Measurements from ENCODE around the gene MAP1B. TPM values are rescaled to one million over a fixed set of nuclear protein-coding genes. Genes with fewer than 3 reads are reported as not detected.

The MAP1B gene
- total RNA-seq, 2 donors from 2014 or later: 6.1 to 16.2 TPM

DNA sequence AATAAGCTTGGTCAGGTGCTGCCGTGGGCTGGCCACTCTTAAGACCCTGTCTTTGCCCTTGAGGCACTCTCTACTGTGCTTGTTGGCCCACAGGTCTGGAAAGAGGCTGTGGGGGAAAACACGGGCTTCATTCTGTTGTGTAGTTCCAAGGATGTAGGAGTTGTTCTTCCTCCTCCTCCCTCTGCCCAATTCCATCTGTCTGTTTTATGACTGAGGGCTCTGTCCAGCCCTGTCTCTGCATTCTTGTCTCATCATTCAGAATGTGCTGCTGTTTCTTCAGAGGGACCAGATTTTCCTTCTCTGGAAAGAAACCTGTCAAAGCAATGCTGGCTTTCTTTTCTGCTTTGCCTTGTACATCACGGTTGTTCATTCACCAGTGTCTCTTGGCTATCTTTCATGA, 84.1 kb downstream of the MAP1B start:
- H3K9me3 ChIP-seq: no peaks in the 10 kb centered on the region
- TF ChIP-seq, protein P1, sequence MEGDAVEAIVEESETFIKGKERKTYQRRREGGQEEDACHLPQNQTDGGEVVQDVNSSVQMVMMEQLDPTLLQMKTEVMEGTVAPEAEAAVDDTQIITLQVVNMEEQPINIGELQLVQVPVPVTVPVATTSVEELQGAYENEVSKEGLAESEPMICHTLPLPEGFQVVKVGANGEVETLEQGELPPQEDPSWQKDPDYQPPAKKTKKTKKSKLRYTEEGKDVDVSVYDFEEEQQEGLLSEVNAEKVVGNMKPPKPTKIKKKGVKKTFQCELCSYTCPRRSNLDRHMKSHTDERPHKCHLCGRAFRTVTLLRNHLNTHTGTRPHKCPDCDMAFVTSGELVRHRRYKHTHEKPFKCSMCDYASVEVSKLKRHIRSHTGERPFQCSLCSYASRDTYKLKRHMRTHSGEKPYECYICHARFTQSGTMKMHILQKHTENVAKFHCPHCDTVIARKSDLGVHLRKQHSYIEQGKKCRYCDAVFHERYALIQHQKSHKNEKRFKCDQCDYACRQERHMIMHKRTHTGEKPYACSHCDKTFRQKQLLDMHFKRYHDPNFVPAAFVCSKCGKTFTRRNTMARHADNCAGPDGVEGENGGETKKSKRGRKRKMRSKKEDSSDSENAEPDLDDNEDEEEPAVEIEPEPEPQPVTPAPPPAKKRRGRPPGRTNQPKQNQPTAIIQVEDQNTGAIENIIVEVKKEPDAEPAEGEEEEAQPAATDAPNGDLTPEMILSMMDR (IDR thresholded peaks at IDR 0.05): no peak
- H3K9ac ChIP-seq (ENCODE audit: low read depth in 2 of 2, low read length in 2 of 2): no peak overlapping the region
- no peak overlapping the region for H3K27ac ChIP-seq
- H3K36me3 ChIP-seq: no peaks in the 10 kb centered on the region
- H3K4me3 ChIP-seq: no peak overlapping the region
- intact Hi-C loops (cut with DNase I): no loop called here
- DNase-seq: no peak
- H3K27me3 ChIP-seq: no peaks in the 10 kb centered on the region
- no peaks in the 10 kb centered on the region for H3K4me1 ChIP-seq

GRCh38 chr5:72194846-72195245, 87.6 kb downstream of the MAP1B start:
- TF ChIP-seq, protein P1 (IDR thresholded peaks at IDR 0.05): no peak
- H3K27ac ChIP-seq: no peak overlapping the region
- no peak overlapping the region for H3K4me3 ChIP-seq
- H3K36me3 ChIP-seq: no peaks in the 10 kb centered on the region
- no peak for DNase-seq
- H3K9me3 ChIP-seq: no peaks in the 10 kb centered on the region
- H3K9ac ChIP-seq (ENCODE audit: low read depth in 2 of 2, low read length in 2 of 2): no peak overlapping the region
- no peaks in the 10 kb centered on the region for H3K27me3 ChIP-seq
- intact Hi-C loops (cut with DNase I): no loop called here
- no peaks in the 10 kb centered on the region for H3K4me1 ChIP-seq

DNA sequence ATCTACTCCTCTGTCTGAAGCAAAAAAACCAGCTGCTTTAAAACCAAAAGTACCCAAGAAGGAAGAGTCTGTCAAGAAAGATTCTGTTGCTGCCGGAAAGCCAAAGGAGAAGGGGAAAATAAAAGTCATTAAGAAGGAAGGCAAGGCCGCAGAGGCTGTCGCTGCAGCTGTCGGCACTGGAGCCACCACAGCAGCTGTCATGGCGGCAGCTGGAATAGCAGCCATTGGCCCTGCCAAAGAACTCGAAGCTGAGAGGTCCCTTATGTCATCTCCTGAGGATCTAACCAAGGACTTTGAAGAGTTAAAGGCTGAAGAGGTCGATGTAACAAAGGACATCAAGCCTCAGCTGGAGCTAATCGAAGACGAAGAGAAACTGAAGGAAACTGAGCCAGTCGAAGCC, 88.3 kb downstream of the MAP1B start:
- TF ChIP-seq, protein P1 (IDR thresholded peaks at IDR 0.05): no peak
- no peaks in the 10 kb centered on the region for H3K36me3 ChIP-seq
- no peak overlapping the region for H3K9ac ChIP-seq (ENCODE audit: low read depth in 2 of 2, low read length in 2 of 2)
- no peak for DNase-seq
- no peaks in the 10 kb centered on the region for H3K4me1 ChIP-seq
- no peaks in the 10 kb centered on the region for H3K27me3 ChIP-seq
- no peak overlapping the region for H3K4me3 ChIP-seq
- intact Hi-C loops (cut with DNase I): no loop called here
- H3K27ac ChIP-seq: no peak overlapping the region
- H3K9me3 ChIP-seq: no peaks in the 10 kb centered on the region

- TF ChIP-seq, protein P1 (IDR thresholded peaks at IDR 0.05): no peak
- Histone ChIP-seq H3K4me1 (no peaks in the 10 kb centered on the region), H3K9me3 (no peaks in the 10 kb centered on the region), H3K4me3 (no peak overlapping the region), H3K27ac (no peak overlapping the region), H3K9ac (ENCODE audit: low read depth in 2 of 2, low read length in 2 of 2) (no peak overlapping the region), H3K27me3 (no peaks in the 10 kb centered on the region), H3K36me3 (no peaks in the 10 kb centered on the region)
- intact Hi-C loops (cut with DNase I): no loop called here
- no peak for DNase-seq
These were observed 90.1 kb downstream of the MAP1B start for GRCh38 chr5:72197393-72197792.

DNA sequence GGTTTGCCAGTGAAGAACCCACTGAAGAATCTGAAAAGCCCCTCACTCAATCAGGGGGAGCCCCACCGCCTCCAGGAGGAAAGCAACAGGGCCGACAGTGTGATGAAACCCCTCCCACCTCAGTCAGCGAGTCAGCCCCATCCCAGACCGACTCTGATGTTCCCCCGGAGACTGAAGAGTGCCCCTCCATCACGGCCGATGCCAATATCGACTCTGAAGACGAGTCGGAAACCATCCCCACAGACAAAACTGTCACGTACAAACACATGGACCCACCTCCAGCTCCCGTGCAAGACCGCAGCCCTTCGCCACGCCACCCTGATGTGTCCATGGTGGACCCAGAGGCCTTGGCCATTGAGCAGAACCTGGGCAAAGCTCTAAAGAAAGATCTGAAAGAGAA, 92.4 kb downstream of the MAP1B start:
- TF ChIP-seq, protein P1 (IDR thresholded peaks at IDR 0.05): no peak

More for the DNA sequence above, 92.4 kb downstream of the MAP1B start:
- intact Hi-C loops (cut with DNase I): no loop called here
- H3K9ac ChIP-seq (ENCODE audit: low read depth in 2 of 2, low read length in 2 of 2): no peak overlapping the region
- no peak for DNase-seq
- H3K4me3 ChIP-seq: no peak overlapping the region
- H3K4me1 ChIP-seq: no peaks in the 10 kb centered on the region
- no peak overlapping the region for H3K27ac ChIP-seq
- no peaks in the 10 kb centered on the region for H3K27me3 ChIP-seq
- H3K36me3 ChIP-seq: no peaks in the 10 kb centered on the region
- H3K9me3 ChIP-seq: no peaks in the 10 kb centered on the region

All from colonic mucosa (tissue), 4 donors.